ENCODE measurements around the gene POLR2A. TPM values are rescaled to one million over a fixed set of nuclear protein-coding genes. Genes with fewer than 3 reads are reported as not detected.

Gene POLR2A
- total and polyA plus RNA-seq, 3 experiments from 2014 or later: 69.6 to 192 (median 190) TPM

- Histone ChIP-seq H3K9me3 (ENCODE audit: low read length) (no peaks in the 10 kb centered on the region), H3K27me3 (ENCODE audit: insufficient read depth, low read length, poor library complexity, severe bottlenecking) (no peaks in the 10 kb centered on the region), H3K36me3 (ENCODE audit: insufficient read depth, low read length) (peaks cover 79% of the 10 kb centered on the region), H3K4me3 (ENCODE audit: low read length) (no peak overlapping the region), H3K27ac (ENCODE audit: low read depth, low read length) (no peak overlapping the region), H3K4me1 (ENCODE audit: insufficient read depth, low read length) (no peaks in the 10 kb centered on the region)
- H3K36me3 Mint-ChIP-seq: peaks cover 8 to 87% (median 27%) of the 10 kb centered on the region in 3 donors
- ChIA-PET CTCF (interaction anchor here (0.6 to 2.5 kb wide), 3 partner anchors 14 to 65 kb away, joined by 3 to 7 read pairs (median 3); no protein-coding TSS in a partner anchor), POLR2A (interaction anchor here (0.6 kb wide), 1 partner anchor 45 kb away, joined by 7 read pairs; no protein-coding TSS in a partner anchor)
- DNase-seq: no peak
- H3K4me1 Mint-ChIP-seq: peaks cover 0 to 1% (median 0%) of the 10 kb centered on the region in 3 donors
- H3K4me3 Mint-ChIP-seq: no peak overlapping the region
- peak overlapping the region in 4 of 8 donors; percentile 1 to 79 (median 26) for H3K27ac Mint-ChIP-seq
- no peaks in the 10 kb centered on the region for H3K9me3 Mint-ChIP-seq
- peaks cover 0 to 2% of the 10 kb centered on the region in 2 donors for H3K27me3 Mint-ChIP-seq
Observed at GRCh38 chr17:7501729-7502128, 17.6 kb downstream of the POLR2A start.

GRCh38 chr17:7502171-7502847, 18.1 kb downstream of the POLR2A start:
- ChIA-PET POLR2A (interaction anchor here (0.6 to 1.3 kb wide), 3 partner anchors 44 to 69 kb away, joined by 4 to 8 read pairs (median 7); no protein-coding TSS in a partner anchor), CTCF (interaction anchor here (0.6 to 2.5 kb wide), 4 partner anchors 13 to 65 kb away, joined by 3 to 7 read pairs (median 3); no protein-coding TSS in a partner anchor)
- DNase-seq: no peak
- Histone ChIP-seq H3K27me3 (ENCODE audit: insufficient read depth, low read length, poor library complexity, severe bottlenecking) (no peaks in the 10 kb centered on the region), H3K27ac (ENCODE audit: low read depth, low read length) (no peak overlapping the region), H3K36me3 (ENCODE audit: insufficient read depth, low read length) (peaks cover 73% of the 10 kb centered on the region), H3K4me1 (ENCODE audit: insufficient read depth, low read length) (no peaks in the 10 kb centered on the region), H3K4me3 (ENCODE audit: low read length) (no peak overlapping the region), H3K9me3 (ENCODE audit: low read length) (no peaks in the 10 kb centered on the region)
- H3K4me3 Mint-ChIP-seq: peak overlapping the region in 1 of 7 donors; percentile 48
- peaks cover 0 to 2% of the 10 kb centered on the region in 2 donors for H3K27me3 Mint-ChIP-seq
- H3K27ac Mint-ChIP-seq: peak overlapping the region in 3 of 8 donors; percentile 12 to 57 (median 48)
- H3K4me1 Mint-ChIP-seq: no peaks in the 10 kb centered on the region
- H3K36me3 Mint-ChIP-seq: peaks cover 8 to 86% (median 23%) of the 10 kb centered on the region in 3 donors
- H3K9me3 Mint-ChIP-seq: no peaks in the 10 kb centered on the region

DNA sequence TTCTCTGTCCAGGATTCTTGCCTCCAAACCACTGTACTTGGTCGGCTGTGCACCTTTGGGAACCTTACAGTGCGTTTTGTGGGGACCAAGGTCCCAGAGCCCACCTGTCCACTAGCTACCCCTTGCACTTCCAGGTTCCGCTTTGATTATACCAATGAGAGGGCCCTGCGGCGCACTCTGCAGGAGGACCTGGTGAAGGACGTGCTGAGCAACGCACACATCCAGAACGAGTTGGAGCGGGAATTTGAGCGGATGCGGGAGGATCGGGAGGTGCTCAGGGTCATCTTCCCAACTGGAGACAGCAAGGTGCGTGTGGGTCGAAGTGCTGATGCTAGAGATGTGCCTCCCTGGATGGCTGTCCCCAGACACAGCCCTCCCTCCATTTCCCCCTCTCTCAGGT, 18.8 kb downstream of the POLR2A start:
- Histone ChIP-seq H3K4me1 (ENCODE audit: insufficient read depth, low read length) (no peaks in the 10 kb centered on the region), H3K27ac (ENCODE audit: low read depth, low read length) (no peak overlapping the region), H3K36me3 (ENCODE audit: insufficient read depth, low read length) (peaks cover 68% of the 10 kb centered on the region), H3K9me3 (ENCODE audit: low read length) (no peaks in the 10 kb centered on the region), H3K4me3 (ENCODE audit: low read length) (no peak overlapping the region), H3K27me3 (ENCODE audit: insufficient read depth, low read length, poor library complexity, severe bottlenecking) (no peaks in the 10 kb centered on the region)
- DNase-seq: no peak
- H3K27me3 Mint-ChIP-seq: peaks cover 0 to 2% of the 10 kb centered on the region in 2 donors
- POLR2A ChIA-PET: interaction anchor here (0.6 to 1.3 kb wide), 2 partner anchors 66 to 70 kb away, joined by 4 to 8 read pairs; no protein-coding TSS in a partner anchor
- H3K4me1 Mint-ChIP-seq: no peaks in the 10 kb centered on the region
- H3K9me3 Mint-ChIP-seq: no peaks in the 10 kb centered on the region
- CTCF ChIA-PET: interaction anchor here (1.2 to 2.5 kb wide), 2 partner anchors 17 to 66 kb away, joined by 3 to 7 read pairs; no protein-coding TSS in a partner anchor
- peak overlapping the region in 1 of 8 donors; percentile 57 for H3K27ac Mint-ChIP-seq
- peaks cover 8 to 86% (median 23%) of the 10 kb centered on the region in 3 donors for H3K36me3 Mint-ChIP-seq
- H3K4me3 Mint-ChIP-seq: no peak overlapping the region

- Mint-ChIP-seq H3K4me1 (no peaks in the 10 kb centered on the region), H3K9me3 (no peaks in the 10 kb centered on the region), H3K27ac (peak overlapping the region in 2 of 8 donors; percentile 26 to 61), H3K36me3 (peaks cover 8 to 86% (median 27%) of the 10 kb centered on the region in 3 donors), H3K4me3 (no peak overlapping the region), H3K27me3 (peaks cover 0 to 2% of the 10 kb centered on the region in 2 donors)
- Histone ChIP-seq H3K27ac (ENCODE audit: low read depth, low read length) (no peak overlapping the region), H3K9me3 (ENCODE audit: low read length) (no peaks in the 10 kb centered on the region), H3K36me3 (ENCODE audit: insufficient read depth, low read length) (peaks cover 68% of the 10 kb centered on the region), H3K4me3 (ENCODE audit: low read length) (no peak overlapping the region), H3K27me3 (ENCODE audit: insufficient read depth, low read length, poor library complexity, severe bottlenecking) (no peaks in the 10 kb centered on the region), H3K4me1 (ENCODE audit: insufficient read depth, low read length) (no peaks in the 10 kb centered on the region)
- DNase-seq: no peak
- ChIA-PET CTCF (interaction anchor here (1.2 to 2.5 kb wide), 2 partner anchors 18 to 67 kb away, joined by 3 to 7 read pairs; no protein-coding TSS in a partner anchor), POLR2A (interaction anchor here (1.3 kb wide), 1 partner anchor 67 kb away, joined by 4 read pairs; no protein-coding TSS in a partner anchor)
Observed at GRCh38 chr17:7503521-7503920, 19.4 kb downstream of the POLR2A start.

DNA sequence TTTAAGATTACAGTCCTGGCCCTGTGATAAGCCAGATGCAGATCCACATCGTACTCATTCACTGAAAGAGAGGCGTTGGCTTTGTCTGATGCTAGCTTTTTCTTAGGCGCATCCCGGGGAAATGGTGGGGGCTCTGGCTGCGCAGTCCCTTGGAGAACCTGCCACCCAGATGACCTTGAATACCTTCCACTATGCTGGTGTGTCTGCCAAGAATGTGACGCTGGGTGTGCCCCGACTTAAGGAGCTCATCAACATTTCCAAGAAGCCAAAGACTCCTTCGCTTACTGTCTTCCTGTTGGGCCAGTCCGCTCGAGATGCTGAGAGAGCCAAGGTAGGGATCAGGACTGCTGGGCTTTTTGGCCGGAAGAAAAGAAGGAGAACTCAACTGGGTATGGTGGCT, 24.0 kb downstream of the POLR2A start:
- Mint-ChIP-seq H3K9me3 (no peaks in the 10 kb centered on the region), H3K4me3 (no peak overlapping the region), H3K36me3 (peaks cover 10 to 93% (median 29%) of the 10 kb centered on the region in 3 donors), H3K27ac (peak overlapping the region in 1 of 8 donors; percentile 75), H3K27me3 (no peaks in the 10 kb centered on the region), H3K4me1 (no peaks in the 10 kb centered on the region)
- Histone ChIP-seq H3K27ac (ENCODE audit: low read depth, low read length) (no peak overlapping the region), H3K4me3 (ENCODE audit: low read length) (no peak overlapping the region), H3K4me1 (ENCODE audit: insufficient read depth, low read length) (no peaks in the 10 kb centered on the region), H3K27me3 (ENCODE audit: insufficient read depth, low read length, poor library complexity, severe bottlenecking) (no peaks in the 10 kb centered on the region), H3K36me3 (ENCODE audit: insufficient read depth, low read length) (peaks cover 46% of the 10 kb centered on the region), H3K9me3 (ENCODE audit: low read length) (no peaks in the 10 kb centered on the region)
- CTCF ChIA-PET: interaction anchor here (1.4 to 2.6 kb wide), 3 partner anchors 53 to 181 kb away, joined by 3 to 12 read pairs (median 7); partner anchors contain the start of genes SENP3, TMEM102 and WRAP53
- DNase-seq: no peak
- POLR2A ChIA-PET: no interaction called here

DNA sequence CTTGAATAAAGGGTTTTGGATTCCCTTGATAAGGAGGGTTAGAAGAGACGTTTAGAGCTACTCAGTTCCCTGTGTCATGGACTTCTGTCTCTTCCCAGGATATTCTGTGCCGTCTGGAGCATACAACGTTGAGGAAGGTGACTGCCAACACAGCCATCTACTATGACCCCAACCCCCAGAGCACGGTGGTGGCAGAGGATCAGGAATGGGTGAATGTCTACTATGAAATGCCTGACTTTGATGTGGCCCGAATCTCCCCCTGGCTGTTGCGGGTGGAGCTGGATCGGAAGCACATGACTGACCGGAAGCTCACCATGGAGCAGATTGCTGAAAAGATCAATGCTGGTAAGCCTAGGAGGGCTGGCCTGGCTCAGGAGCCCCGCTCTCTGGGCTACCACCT, 24.7 kb downstream of the POLR2A start:
- Histone ChIP-seq H3K4me3 (ENCODE audit: low read length) (no peak overlapping the region), H3K27ac (ENCODE audit: low read depth, low read length) (no peak overlapping the region), H3K36me3 (ENCODE audit: insufficient read depth, low read length) (peaks cover 44% of the 10 kb centered on the region), H3K9me3 (ENCODE audit: low read length) (no peaks in the 10 kb centered on the region), H3K27me3 (ENCODE audit: insufficient read depth, low read length, poor library complexity, severe bottlenecking) (no peaks in the 10 kb centered on the region), H3K4me1 (ENCODE audit: insufficient read depth, low read length) (no peaks in the 10 kb centered on the region)
- no peak for DNase-seq
- ChIA-PET CTCF (interaction anchor here (1.5 to 2.6 kb wide), 3 partner anchors 14 to 72 kb away, joined by 3 to 12 read pairs (median 7); partner anchors contain the start of genes SENP3 and TMEM102), POLR2A (no interaction called here)
- Mint-ChIP-seq H3K4me1 (no peaks in the 10 kb centered on the region), H3K27me3 (no peaks in the 10 kb centered on the region), H3K27ac (peak overlapping the region in 2 of 8 donors; percentile 3 to 62), H3K4me3 (no peak overlapping the region), H3K9me3 (no peaks in the 10 kb centered on the region), H3K36me3 (peaks cover 10 to 93% (median 27%) of the 10 kb centered on the region in 3 donors)

GRCh38 chr17:7509937-7510336, 25.8 kb downstream of the POLR2A start:
- Mint-ChIP-seq H3K4me3 (no peak overlapping the region), H3K36me3 (peaks cover 10 to 94% (median 25%) of the 10 kb centered on the region in 3 donors), H3K27me3 (no peaks in the 10 kb centered on the region), H3K27ac (no peak overlapping the region), H3K9me3 (no peaks in the 10 kb centered on the region), H3K4me1 (no peaks in the 10 kb centered on the region)
- ChIA-PET CTCF (interaction anchor here (0.6 to 1.7 kb wide), 3 partner anchors 13 to 73 kb away, joined by 3 to 7 read pairs (median 3); partner anchors contain the start of gene TMEM102), POLR2A (no interaction called here)
- Histone ChIP-seq H3K9me3 (ENCODE audit: low read length) (no peaks in the 10 kb centered on the region), H3K36me3 (ENCODE audit: insufficient read depth, low read length) (peaks cover 38% of the 10 kb centered on the region), H3K27me3 (ENCODE audit: insufficient read depth, low read length, poor library complexity, severe bottlenecking) (no peaks in the 10 kb centered on the region), H3K27ac (ENCODE audit: low read depth, low read length) (no peak overlapping the region), H3K4me1 (ENCODE audit: insufficient read depth, low read length) (no peaks in the 10 kb centered on the region), H3K4me3 (ENCODE audit: low read length) (no peak overlapping the region)
- DNase-seq: no peak

Data from CD8-positive, alpha-beta memory T cell (primary cell).